GM18867 (cell line): Measurements from ENCODE around the gene RAP1GAP.
"Not testable (repeated sequence)": the region's sequence is repeated elsewhere in the genome, so short reads cannot be mapped to it uniquely, and the experiment has no call there.

Experiments used
- ATAC-seq: cut with Tn5 transposase; IDR thresholded peaks from one replicate; pipeline ENCODE4 v1.9.1; 2021; ENCODE audit warnings: mild to moderate bottlenecking, moderate library complexity; ENCODE audit not compliant: unreplicated experiment

Gene RAP1GAP

GRCh38 chr1:21647431-21648351 lies 21.5 kb downstream of the RAP1GAP start:
- ATAC-seq: no peak

GRCh38 chr1:21645550-21645949 lies 23.6 kb downstream of the RAP1GAP start:
- no peak for ATAC-seq

- no peak for ATAC-seq
Measured at GRCh38 chr1:21644906-21645305, 24.3 kb downstream of the RAP1GAP start.

- ATAC-seq: no peak
Measured at GRCh38 chr1:21644348-21644747, 24.8 kb downstream of the RAP1GAP start.

GRCh38 chr1:21643624-21644023 lies 25.5 kb downstream of the RAP1GAP start:
- ATAC-seq: no peak

GRCh38 chr1:21641967-21642739 lies 27.0 kb downstream of the RAP1GAP start:
- no peak for ATAC-seq

- no peak for ATAC-seq
Measured at GRCh38 chr1:21641537-21641936, 27.6 kb downstream of the RAP1GAP start.

- ATAC-seq: no peak
Measured at GRCh38 chr1:21641076-21641475, 28.1 kb downstream of the RAP1GAP start.

GRCh38 chr1:21640653-21641052 lies 28.5 kb downstream of the RAP1GAP start:
- ATAC-seq: no peak

- no peak for ATAC-seq
Measured at GRCh38 chr1:21639594-21640041, 29.5 kb downstream of the RAP1GAP start.

GRCh38 chr1:21638531-21639341 lies 30.4 kb downstream of the RAP1GAP start:
- no peak for ATAC-seq

- no peak for ATAC-seq
Measured at GRCh38 chr1:21637514-21637913, 31.6 kb downstream of the RAP1GAP start.

- ATAC-seq: no peak
Measured at GRCh38 chr1:21636029-21636428, 33.1 kb downstream of the RAP1GAP start.

GRCh38 chr1:21634806-21635535 lies 34.2 kb downstream of the RAP1GAP start:
- ATAC-seq: no peak

GRCh38 chr1:21633992-21634805 lies 35.0 kb downstream of the RAP1GAP start:
- ATAC-seq: no peak

- ATAC-seq: no peak
Measured at GRCh38 chr1:21633141-21633755, 35.9 kb downstream of the RAP1GAP start.

- ATAC-seq: no peak
Measured at GRCh38 chr1:21631944-21632887, 36.9 kb downstream of the RAP1GAP start.

GRCh38 chr1:21631590-21631943 lies 37.6 kb downstream of the RAP1GAP start:
- ATAC-seq: not testable (repeated sequence)
